BE2C (cell line): ENCODE measurements around the gene PGS1.

Experiments used
- DNase-seq: peaks from one replicate; pipeline ENCODE4 v3.0.0-alpha.2; 2020
- H3K27me3 ChIP-seq: fragments of 250-450 bp; sonication (Bioruptor Pico); 2 replicates; pipeline ENCODE4 v1.5.1; 2020; ENCODE audit warnings: mild to moderate bottlenecking
- H3K36me3 ChIP-seq: fragments of 250-450 bp; sonication (Bioruptor Pico); 2 replicates; pipeline ENCODE4 v1.5.1; 2020; ENCODE audit warnings: mild to moderate bottlenecking
- H3K4me1 ChIP-seq: fragments of 250-450 bp; sonication (Bioruptor Pico); 2 replicates; pipeline ENCODE4 v1.5.1; 2020
- H3K4me3 ChIP-seq: 2 replicates; pipeline ENCODE4 v1.5.1; 2011; ENCODE audit warnings: low read depth, low read length
- H3K9me3 ChIP-seq: fragments of 250-450 bp; sonication (Bioruptor Pico); 2 replicates; pipeline ENCODE4 v1.5.1; 2020
- TF ChIP-seq, protein P1 (sequence below): IDR thresholded peaks from 2 replicates; pipeline ENCODE4 v1.5.1; 2012; ENCODE audit warnings: mild to moderate bottlenecking, low read depth, low read length

PGS1 gene

DNA sequence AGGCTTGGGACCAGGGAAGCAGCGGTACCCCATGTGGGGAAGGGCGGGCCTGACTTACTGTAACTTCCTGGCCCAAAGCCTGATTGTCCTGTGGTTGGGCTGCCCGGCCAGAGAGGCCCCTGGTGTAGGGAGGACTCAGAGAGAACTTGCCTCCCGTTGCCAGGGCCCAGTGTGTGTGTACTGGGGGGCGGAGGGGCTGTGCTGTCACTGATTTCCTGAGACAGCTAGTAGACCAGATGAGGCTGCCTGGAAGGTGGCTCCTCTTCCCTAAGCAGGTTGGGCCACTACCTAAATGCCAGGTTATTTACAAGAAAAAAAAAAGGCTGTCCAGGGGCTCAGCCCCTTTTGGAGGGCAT, 35.3 kb upstream of the PGS1 start:
- no peak for DNase-seq
- TF ChIP-seq, protein P1, sequence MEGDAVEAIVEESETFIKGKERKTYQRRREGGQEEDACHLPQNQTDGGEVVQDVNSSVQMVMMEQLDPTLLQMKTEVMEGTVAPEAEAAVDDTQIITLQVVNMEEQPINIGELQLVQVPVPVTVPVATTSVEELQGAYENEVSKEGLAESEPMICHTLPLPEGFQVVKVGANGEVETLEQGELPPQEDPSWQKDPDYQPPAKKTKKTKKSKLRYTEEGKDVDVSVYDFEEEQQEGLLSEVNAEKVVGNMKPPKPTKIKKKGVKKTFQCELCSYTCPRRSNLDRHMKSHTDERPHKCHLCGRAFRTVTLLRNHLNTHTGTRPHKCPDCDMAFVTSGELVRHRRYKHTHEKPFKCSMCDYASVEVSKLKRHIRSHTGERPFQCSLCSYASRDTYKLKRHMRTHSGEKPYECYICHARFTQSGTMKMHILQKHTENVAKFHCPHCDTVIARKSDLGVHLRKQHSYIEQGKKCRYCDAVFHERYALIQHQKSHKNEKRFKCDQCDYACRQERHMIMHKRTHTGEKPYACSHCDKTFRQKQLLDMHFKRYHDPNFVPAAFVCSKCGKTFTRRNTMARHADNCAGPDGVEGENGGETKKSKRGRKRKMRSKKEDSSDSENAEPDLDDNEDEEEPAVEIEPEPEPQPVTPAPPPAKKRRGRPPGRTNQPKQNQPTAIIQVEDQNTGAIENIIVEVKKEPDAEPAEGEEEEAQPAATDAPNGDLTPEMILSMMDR, result no peak
- Histone ChIP-seq H3K4me3 (no peak overlapping the region), H3K36me3 (no peaks in the 10 kb centered on the region), H3K9me3 (no peaks in the 10 kb centered on the region), H3K4me1 (no peaks in the 10 kb centered on the region), H3K27me3 (no peaks in the 10 kb centered on the region)

DNA sequence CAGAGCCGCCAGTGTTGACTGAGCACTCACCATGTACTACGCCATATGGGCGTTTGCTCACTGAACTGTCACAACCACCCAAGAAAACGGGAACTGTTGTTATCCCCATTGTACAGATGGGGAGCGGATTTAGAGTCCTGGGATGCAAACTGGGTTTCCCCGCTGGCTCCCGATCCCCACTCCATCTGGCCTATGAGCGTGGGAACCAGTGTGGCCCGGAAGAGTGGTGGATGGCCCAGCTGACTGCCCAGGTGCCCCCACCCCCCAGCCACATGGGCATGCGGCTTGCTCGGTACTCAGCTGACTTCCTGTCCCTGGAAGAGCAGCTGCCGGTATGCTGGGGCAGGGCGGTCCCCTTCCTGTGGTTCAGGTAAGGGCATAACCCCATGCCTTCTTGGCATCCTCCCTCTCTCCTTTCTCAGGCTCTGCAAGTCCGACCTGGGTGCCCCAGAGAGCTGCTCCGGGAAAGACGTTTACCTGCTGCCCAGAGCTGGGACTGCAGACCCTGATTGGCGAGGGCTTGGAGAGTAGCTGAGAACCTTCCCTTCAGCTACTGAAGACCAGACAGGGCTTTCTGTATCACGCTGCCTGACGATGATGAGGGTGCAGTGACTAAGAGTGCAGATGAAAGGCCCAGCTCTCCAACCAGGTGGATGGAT, 34.8 kb upstream of the PGS1 start:
- H3K4me1 ChIP-seq, result no peaks in the 10 kb centered on the region
- H3K4me3 ChIP-seq, result no peak overlapping the region
- no peaks in the 10 kb centered on the region for H3K27me3 ChIP-seq
- TF ChIP-seq, protein P1, result no peak
- H3K9me3 ChIP-seq, result no peaks in the 10 kb centered on the region
- DNase-seq, result no peak
- no peaks in the 10 kb centered on the region for H3K36me3 ChIP-seq

GRCh38 chr17:78344666-78345065, 33.8 kb upstream of the PGS1 start:
- Histone ChIP-seq H3K27me3 (no peaks in the 10 kb centered on the region), H3K36me3 (no peaks in the 10 kb centered on the region), H3K4me1 (no peaks in the 10 kb centered on the region), H3K9me3 (no peaks in the 10 kb centered on the region), H3K4me3 (no peak overlapping the region)
- DNase-seq, result no peak
- TF ChIP-seq, protein P1, result no peak

DNA sequence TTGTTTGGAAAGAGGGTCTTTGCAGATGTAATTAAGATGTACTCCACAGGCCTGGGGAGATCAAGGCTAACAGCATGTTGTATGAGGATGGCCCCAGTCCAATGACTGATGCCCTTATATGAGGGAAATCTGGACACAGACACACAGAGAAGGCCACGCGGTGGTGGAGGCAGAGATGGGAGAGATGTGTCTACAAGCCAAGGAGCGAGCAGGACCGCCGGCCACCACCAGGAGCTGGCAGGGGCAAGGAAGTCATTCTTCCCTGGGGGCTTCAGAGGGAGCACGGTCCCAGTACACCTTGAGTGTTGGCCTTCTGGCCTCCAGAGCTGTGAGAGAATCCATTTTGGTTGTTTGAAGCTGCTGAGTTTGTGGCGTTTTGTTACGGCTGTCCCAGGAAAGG, 33.3 kb upstream of the PGS1 start:
- Histone ChIP-seq H3K4me1 (no peaks in the 10 kb centered on the region), H3K36me3 (no peaks in the 10 kb centered on the region), H3K4me3 (no peak overlapping the region), H3K9me3 (no peaks in the 10 kb centered on the region), H3K27me3 (no peaks in the 10 kb centered on the region)
- TF ChIP-seq, protein P1, result no peak
- no peak for DNase-seq

DNA sequence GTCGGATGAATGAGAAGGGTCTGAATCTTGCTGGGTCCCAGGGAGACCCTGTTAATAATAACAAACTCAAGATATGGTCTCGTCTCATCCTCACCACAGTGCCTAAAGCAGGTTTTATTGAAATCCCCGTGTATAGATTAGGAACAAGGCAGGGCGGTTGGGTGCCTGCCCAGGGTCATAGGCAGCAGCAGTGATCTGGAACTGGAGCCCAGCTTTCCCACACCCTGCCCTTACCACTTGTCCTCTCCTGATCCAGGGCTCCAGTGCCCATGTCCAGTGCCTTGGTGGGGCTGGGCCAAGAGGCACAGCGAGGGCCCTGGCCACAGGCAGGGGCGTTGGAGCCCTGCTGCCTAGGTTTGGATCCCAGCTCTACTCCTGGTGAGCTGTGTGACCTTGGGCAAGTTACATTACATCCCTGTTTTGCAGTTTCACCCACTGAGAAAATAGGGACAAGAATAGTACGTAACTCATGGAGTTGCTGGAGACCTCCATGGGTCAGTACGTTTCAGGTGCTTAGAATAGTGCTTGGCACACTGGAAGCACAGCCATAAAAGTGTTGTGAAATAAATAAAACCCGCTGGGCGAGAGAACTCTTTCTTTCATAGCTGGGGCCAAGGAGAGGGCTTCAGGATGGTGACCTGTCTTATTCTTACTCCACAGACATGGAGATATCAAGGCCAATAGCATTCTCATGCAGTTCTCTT, 32.5 kb upstream of the PGS1 start:
- no peaks in the 10 kb centered on the region for H3K27me3 ChIP-seq
- no peaks in the 10 kb centered on the region for H3K9me3 ChIP-seq
- no peak for DNase-seq

More for the DNA sequence above, 32.5 kb upstream of the PGS1 start:
- H3K4me3 ChIP-seq, result no peak overlapping the region
- no peaks in the 10 kb centered on the region for H3K4me1 ChIP-seq
- H3K36me3 ChIP-seq, result no peaks in the 10 kb centered on the region
- TF ChIP-seq, protein P1, result no peak
